Nephron progenitor cell (in vitro differentiated cells): ENCODE results near the gene DNAI2.

ENCODE experiments used
- DNase-seq: peaks from one replicate; pipeline ENCODE4 v3.0.0; 2021
- H3K27ac Mint-ChIP-seq: 2 replicates; pipeline ENCODE4 v1.8.0; 2021; ENCODE audit warnings: mild to moderate bottlenecking, moderate library complexity, mixed read lengths
- H3K27me3 Mint-ChIP-seq: 2 replicates; pipeline ENCODE4 v1.8.0; 2021; ENCODE audit warnings: mild to moderate bottlenecking, low read depth, mixed read lengths; ENCODE audit not compliant: poor library complexity
- H3K36me3 Mint-ChIP-seq: 2 replicates; pipeline ENCODE4 v1.8.0; 2021; ENCODE audit warnings: low read depth, mixed read lengths
- H3K4me1 Mint-ChIP-seq: 2 replicates; pipeline ENCODE4 v1.8.0; 2021; ENCODE audit warnings: mixed read lengths
- H3K4me3 Mint-ChIP-seq: 2 replicates; pipeline ENCODE4 v1.8.0; 2021; ENCODE audit warnings: mild to moderate bottlenecking, moderate library complexity, mixed read lengths
- H3K9me3 Mint-ChIP-seq: 2 replicates; pipeline ENCODE4 v1.8.0; 2021; ENCODE audit warnings: mild to moderate bottlenecking, moderate library complexity, mixed read lengths
- TF ChIP-seq, protein P1 (sequence below): fragments of 200-600 bp; sonication (generic); IDR thresholded peaks from 2 replicates; pipeline ENCODE4 v1.5.0; 2021; ENCODE audit warnings: antibody characterized with exemption

DNAI2 gene

DNA sequence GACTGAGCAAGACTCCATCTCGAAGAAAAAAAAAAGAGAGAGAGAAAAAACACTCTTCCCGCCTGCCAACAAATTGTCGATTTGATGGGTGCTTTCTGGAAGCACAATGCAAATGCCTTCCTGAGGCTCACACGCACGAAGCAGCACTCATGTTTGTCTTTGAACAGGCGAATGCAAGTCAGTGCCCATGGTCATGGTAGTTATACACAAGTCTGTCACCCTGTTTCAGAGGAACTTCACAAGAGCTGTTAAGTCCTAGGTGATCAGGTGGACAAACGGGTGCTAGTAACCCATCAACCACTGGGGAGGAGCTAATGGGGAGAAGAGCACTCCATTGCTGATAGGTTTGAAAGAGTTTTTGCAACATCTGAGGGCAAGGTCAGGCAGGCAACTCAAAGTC lies 6.5 kb upstream of the DNAI2 start:
- H3K27me3 Mint-ChIP-seq: peaks cover 10% of the 10 kb centered on the region
- no peaks in the 10 kb centered on the region for H3K9me3 Mint-ChIP-seq
- H3K27ac Mint-ChIP-seq: peak overlapping the region; percentile 28
- no peaks in the 10 kb centered on the region for H3K36me3 Mint-ChIP-seq
- H3K4me3 Mint-ChIP-seq: no peak overlapping the region
- DNase-seq: no peak
- peaks cover 31% of the 10 kb centered on the region for H3K4me1 Mint-ChIP-seq
- TF ChIP-seq, protein P1, sequence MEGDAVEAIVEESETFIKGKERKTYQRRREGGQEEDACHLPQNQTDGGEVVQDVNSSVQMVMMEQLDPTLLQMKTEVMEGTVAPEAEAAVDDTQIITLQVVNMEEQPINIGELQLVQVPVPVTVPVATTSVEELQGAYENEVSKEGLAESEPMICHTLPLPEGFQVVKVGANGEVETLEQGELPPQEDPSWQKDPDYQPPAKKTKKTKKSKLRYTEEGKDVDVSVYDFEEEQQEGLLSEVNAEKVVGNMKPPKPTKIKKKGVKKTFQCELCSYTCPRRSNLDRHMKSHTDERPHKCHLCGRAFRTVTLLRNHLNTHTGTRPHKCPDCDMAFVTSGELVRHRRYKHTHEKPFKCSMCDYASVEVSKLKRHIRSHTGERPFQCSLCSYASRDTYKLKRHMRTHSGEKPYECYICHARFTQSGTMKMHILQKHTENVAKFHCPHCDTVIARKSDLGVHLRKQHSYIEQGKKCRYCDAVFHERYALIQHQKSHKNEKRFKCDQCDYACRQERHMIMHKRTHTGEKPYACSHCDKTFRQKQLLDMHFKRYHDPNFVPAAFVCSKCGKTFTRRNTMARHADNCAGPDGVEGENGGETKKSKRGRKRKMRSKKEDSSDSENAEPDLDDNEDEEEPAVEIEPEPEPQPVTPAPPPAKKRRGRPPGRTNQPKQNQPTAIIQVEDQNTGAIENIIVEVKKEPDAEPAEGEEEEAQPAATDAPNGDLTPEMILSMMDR: no peak

DNA sequence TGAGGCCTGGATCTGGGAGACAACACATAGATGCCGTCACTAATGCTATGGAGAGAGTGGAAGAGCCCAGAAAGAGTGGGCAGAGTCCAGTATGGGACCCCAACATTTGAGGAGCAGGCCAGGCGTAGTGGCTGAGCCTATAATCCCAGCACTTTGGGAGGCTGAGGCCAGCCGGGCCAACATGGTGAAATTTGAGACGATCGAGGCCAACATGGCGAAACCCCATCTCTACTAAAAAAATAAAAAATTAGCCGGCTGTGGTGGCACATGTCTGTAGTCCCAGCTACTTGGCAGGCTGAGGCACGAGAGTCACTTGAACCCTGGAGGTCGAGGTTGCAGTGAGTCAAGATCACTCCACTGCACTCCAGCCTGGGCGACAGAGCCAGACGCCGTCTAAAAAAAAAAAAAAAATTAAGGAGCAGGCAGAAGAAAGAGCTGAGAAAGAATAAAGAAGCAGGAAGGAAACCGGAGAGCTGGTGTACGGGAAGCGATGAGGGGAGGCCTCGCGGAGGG lies 6.0 kb upstream of the DNAI2 start:
- Mint-ChIP-seq H3K27ac (peak overlapping the region; percentile 67), H3K27me3 (peaks cover 15% of the 10 kb centered on the region), H3K36me3 (no peaks in the 10 kb centered on the region), H3K4me1 (peaks cover 36% of the 10 kb centered on the region), H3K4me3 (no peak overlapping the region), H3K9me3 (no peaks in the 10 kb centered on the region)
- TF ChIP-seq, protein P1: no peak
- no peak for DNase-seq

DNA sequence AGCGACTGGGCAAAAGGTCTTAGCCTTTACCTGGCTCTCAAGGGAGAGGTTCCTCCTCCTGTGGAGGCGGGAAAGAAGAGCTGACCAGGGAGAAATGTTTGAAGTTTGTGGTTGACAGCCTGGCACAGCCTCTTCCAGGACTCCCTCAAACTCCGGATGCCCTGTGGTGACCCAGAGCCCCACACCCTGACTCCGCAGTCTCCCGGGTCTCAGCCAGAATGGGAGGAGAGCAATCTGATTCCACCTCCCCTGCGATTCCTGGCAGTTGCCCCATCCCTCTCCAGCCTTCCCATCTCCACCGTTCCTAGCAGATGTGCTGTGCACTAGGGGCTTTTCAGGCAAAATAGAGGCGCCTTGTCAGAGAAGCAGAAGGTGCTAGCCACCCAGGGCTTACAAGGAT lies 5.5 kb upstream of the DNAI2 start:
- H3K4me3 Mint-ChIP-seq: no peak overlapping the region
- H3K4me1 Mint-ChIP-seq: peaks cover 41% of the 10 kb centered on the region
- no peaks in the 10 kb centered on the region for H3K9me3 Mint-ChIP-seq
- no peak for DNase-seq
- H3K36me3 Mint-ChIP-seq: no peaks in the 10 kb centered on the region
- H3K27ac Mint-ChIP-seq: peak overlapping the region; percentile 67
- peaks cover 20% of the 10 kb centered on the region for H3K27me3 Mint-ChIP-seq
- TF ChIP-seq, protein P1: no peak

DNA sequence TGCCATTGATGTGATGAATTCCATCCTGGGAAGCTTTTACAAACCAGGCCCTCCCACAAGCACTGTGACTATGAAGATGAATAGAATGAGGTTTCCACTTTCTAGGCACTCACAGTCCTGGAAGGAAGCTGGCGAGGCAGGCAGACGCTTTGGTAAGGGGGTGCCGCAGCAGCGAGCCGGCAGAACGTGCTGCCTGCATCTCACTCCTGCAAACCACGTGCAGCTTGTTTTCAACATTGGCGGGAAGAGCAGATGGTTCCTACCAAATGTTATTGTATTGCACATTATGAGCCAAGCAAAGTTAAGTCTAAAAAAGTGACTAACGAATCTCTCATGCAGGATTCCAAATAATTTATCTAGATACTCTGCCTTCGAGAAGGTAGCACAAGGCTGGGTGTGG lies 3.7 kb upstream of the DNAI2 start:
- peaks cover 59% of the 10 kb centered on the region for H3K4me1 Mint-ChIP-seq
- H3K27me3 Mint-ChIP-seq: peaks cover 38% of the 10 kb centered on the region
- no peaks in the 10 kb centered on the region for H3K9me3 Mint-ChIP-seq
- no peak for DNase-seq
- no peaks in the 10 kb centered on the region for H3K36me3 Mint-ChIP-seq
- no peak overlapping the region for H3K27ac Mint-ChIP-seq
- TF ChIP-seq, protein P1: no peak
- H3K4me3 Mint-ChIP-seq: no peak overlapping the region

DNA sequence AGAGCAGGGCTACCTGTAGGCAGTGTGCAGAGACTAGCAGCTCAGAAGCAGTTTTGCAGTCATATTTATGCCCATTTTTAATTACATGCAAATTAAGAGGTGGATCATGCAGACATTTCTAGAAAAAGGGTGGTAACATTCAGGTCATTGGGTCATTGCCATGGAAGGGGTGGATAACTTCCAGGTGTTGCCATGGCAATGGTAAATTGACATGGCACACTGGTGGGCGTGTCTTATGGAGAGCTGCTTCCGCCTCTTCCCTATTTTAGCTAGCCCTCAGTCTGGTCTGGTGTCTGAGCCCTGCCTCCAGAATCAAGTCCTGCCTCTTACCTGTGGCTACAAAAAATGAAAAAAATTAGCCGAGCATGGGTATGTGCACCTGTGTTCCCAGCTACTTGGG lies 2.8 kb upstream of the DNAI2 start:
- H3K27ac Mint-ChIP-seq: no peak overlapping the region
- no peaks in the 10 kb centered on the region for H3K36me3 Mint-ChIP-seq
- H3K4me1 Mint-ChIP-seq: peaks cover 68% of the 10 kb centered on the region
- TF ChIP-seq, protein P1: no peak
- no peak for DNase-seq
- H3K9me3 Mint-ChIP-seq: no peaks in the 10 kb centered on the region
- H3K27me3 Mint-ChIP-seq: peaks cover 46% of the 10 kb centered on the region
- H3K4me3 Mint-ChIP-seq: no peak overlapping the region

DNA sequence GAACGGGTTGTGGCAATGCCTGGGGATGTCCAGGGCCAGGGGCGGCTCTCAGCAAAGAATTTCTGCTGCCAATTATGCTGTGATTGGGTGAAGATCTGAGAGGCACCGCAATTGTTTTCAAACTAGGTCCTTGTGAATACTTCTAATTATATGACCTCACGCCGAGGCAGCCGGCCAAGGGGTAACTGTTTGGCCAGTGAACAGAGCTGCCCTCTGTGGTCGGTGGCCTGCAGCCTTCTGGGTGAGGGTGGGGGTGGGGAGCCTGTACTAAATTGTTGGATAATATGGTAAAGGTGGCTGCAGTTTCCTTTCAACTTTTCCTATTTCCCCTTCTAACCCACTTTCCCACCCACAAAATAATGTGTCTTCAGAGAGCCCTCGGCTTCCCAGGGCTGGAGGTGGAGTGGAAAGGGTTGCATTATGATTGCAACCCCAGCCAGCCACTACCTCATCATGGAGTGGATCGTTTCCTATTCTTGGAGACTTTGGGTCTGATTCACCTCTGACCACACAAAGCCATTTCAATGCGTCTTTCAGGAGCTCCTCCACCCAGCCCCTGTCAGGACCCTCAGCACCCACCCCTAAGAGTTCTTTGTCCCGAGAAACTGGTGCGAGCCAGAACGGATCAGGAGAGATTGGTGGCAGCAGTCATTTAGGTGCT lies 2.0 kb upstream of the DNAI2 start:
- Mint-ChIP-seq H3K4me1 (peaks cover 76% of the 10 kb centered on the region), H3K27ac (no peak overlapping the region), H3K36me3 (no peaks in the 10 kb centered on the region), H3K27me3 (peaks cover 49% of the 10 kb centered on the region), H3K9me3 (no peaks in the 10 kb centered on the region), H3K4me3 (no peak overlapping the region)
- TF ChIP-seq, protein P1: no peak
- DNase-seq: no peak
